Caco-2 (cell line): ENCODE results near the gene ALDH16A1. TPM values are rescaled to one million over a fixed set of nuclear protein-coding genes. Genes with fewer than 3 reads are reported as not detected.

Experiments used
- BruUV-seq: library from RNA; stranded (reverse); fragments of 400-500 nt; replicated peaks from 2 replicates; lab custom pipeline; 2021; lab: Mats Ljungman, UMichigan
- CTCF ChIA-PET: fragments of 300-600 bp; sonication (Branson Sonifier 250); formaldehyde crosslinking; loops from one replicate; lab custom pipeline; 2022; ENCODE audit warnings: antibody characterized with exemption; lab: Charles Lee
- POLR2A ChIA-PET: fragments of 300-600 bp; sonication (Branson Sonifier 250); formaldehyde crosslinking; loops from one replicate; lab custom pipeline; 2022; ENCODE audit warnings: antibody characterized with exemption; lab: Charles Lee
- DNase-seq, 2 experiments: peaks; one replicate each; pipeline versions ENCODE4 v3.0.0 to v3.0.0-alpha.2; 2020 to 2022
- H3K27me3 ChIP-seq: replicated peaks from 2 replicates; pipeline ENCODE4 v1.6.0; 2011; ENCODE audit warnings: low read length; ENCODE audit not compliant: control insufficient read depth, insufficient read depth
- H3K36me3 ChIP-seq: 2 replicates; pipeline ENCODE4 v1.5.1; 2011; ENCODE audit warnings: low read length; ENCODE audit not compliant: control insufficient read depth, insufficient read depth
- H3K4me1 ChIP-seq: fragments of 250-450 bp; sonication (Bioruptor Pico); 2 replicates; pipeline ENCODE4 v1.5.1; 2020; ENCODE audit warnings: mild to moderate bottlenecking
- H3K4me3 ChIP-seq: 2 replicates; pipeline ENCODE4 v1.5.1; 2011; ENCODE audit warnings: low read depth, mild to moderate bottlenecking, control low read depth, low read length
- H3K9me3 ChIP-seq: fragments of 250-450 bp; sonication (Bioruptor Pico); 2 replicates; pipeline ENCODE4 v1.5.1; 2020; ENCODE audit warnings: mild to moderate bottlenecking, moderate library complexity
- H3K27ac Mint-ChIP-seq: one replicate; pipeline ENCODE4 v1.8.0; 2022; ENCODE audit warnings: mixed read lengths; ENCODE audit not compliant: unreplicated experiment
- H3K27me3 Mint-ChIP-seq: one replicate; pipeline ENCODE4 v1.8.0; 2022; ENCODE audit warnings: mixed read lengths; ENCODE audit not compliant: insufficient read depth, unreplicated experiment
- H3K36me3 Mint-ChIP-seq: one replicate; pipeline ENCODE4 v1.8.0; 2022; ENCODE audit warnings: mild to moderate bottlenecking, mixed read lengths; ENCODE audit not compliant: insufficient read depth, unreplicated experiment
- H3K4me1 Mint-ChIP-seq: one replicate; pipeline ENCODE4 v1.8.0; 2022; ENCODE audit warnings: low read depth, mixed read lengths; ENCODE audit not compliant: unreplicated experiment
- H3K4me3 Mint-ChIP-seq: one replicate; pipeline ENCODE4 v1.8.0; 2022; ENCODE audit warnings: mild to moderate bottlenecking, moderate library complexity, mixed read lengths; ENCODE audit not compliant: unreplicated experiment
- H3K9me3 Mint-ChIP-seq: one replicate; pipeline ENCODE4 v1.8.0; 2022; ENCODE audit warnings: mixed read lengths; ENCODE audit not compliant: unreplicated experiment
- CTCF ChIP-seq, 2 experiments: fragments of 200-600 bp in 1 of 2; IDR thresholded peaks; 1 replicate in 1 of 2; 2 replicates in 1 of 2; pipeline versions ENCODE4 v1.5.1 to v1.8.0; 2011 to 2022; ENCODE audit warnings: antibody characterized with exemption in 1 of 2, control low read depth in 1 of 2, inconsistent platforms in 1 of 2, low read depth in 1 of 2, low read length in 1 of 2, mild to moderate bottlenecking in 1 of 2, moderate library complexity in 1 of 2; ENCODE audit not compliant: insufficient read depth in 1 of 2, severe bottlenecking in 1 of 2, unreplicated experiment in 1 of 2
- intact Hi-C: fragments of 100-400 bp; cut with micrococcal nuclease; formaldehyde crosslinking; loops from one replicate; pipeline ENCODE4 v1.10.0; 2022; ENCODE audit not compliant: unreplicated experiment
- total RNA-seq: library from RNA; stranded (reverse); gene quantifications from 2 replicates; pipeline ENCODE4 v1.2.3, GENCODE V29; 2022

ALDH16A1 gene
- total RNA-seq, 1 experiment from 2014 or later = 45.0 TPM

DNA sequence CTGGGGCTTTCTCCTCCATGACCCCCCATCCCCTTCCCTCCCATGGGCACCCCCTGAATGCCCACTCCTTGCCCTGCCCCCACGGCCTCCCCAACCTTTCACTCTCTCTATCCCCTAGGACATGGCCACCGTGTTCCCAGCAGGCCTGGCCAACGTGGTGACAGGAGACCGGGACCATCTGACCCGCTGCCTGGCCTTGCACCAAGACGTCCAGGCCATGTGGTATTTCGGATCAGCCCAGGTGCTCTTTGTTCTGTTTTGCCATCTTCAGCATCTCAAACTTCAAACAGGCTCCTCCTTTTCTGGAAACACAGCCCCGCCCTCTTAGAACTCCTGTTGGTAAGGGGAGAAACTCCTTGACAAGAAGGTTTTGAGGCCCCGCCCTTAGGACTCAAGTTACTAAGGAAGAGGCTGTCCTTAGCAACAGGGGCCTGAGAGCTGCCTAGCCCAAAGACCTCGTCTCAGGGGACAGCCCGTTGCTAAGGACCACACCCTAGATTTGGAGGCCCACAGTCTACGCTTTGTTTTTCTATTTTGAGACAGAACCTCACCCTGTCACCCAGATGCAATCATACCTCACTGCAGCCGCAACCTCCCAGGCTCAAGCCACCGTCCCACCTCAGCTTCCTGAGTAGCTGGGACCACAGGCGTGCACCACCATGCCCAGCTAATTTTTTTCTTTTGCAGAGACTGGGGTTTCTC, 15.9 kb downstream of the ALDH16A1 start:
- BruUV-seq = no TSS peak
- H3K27ac Mint-ChIP-seq = no peak overlapping the region
- H3K4me1 Mint-ChIP-seq = no peaks in the 10 kb centered on the region
- CTCF ChIA-PET = no interaction called here
- H3K36me3 Mint-ChIP-seq = peaks cover 30% of the 10 kb centered on the region
- intact Hi-C loops = no loop called here
- Histone ChIP-seq H3K36me3 (peaks cover 1% of the 10 kb centered on the region; the same call in 1 of the 2 replicates), H3K4me1 (no peaks in the 10 kb centered on the region), H3K9me3 (no peaks in the 10 kb centered on the region), H3K4me3 (no peak overlapping the region), H3K27me3 (no peaks in the 10 kb centered on the region)
- no peaks in the 10 kb centered on the region for H3K27me3 Mint-ChIP-seq
- H3K4me3 Mint-ChIP-seq = no peak overlapping the region
- POLR2A ChIA-PET = no interaction called here
- no peaks in the 10 kb centered on the region for H3K9me3 Mint-ChIP-seq
- DNase-seq = peak; percentile 55 to 75
- TF ChIP-seq CTCF (IDR thresholded peaks at IDR 0.05; ENCODE audit: insufficient read depth in 1 of 2, low read depth in 1 of 2, low read length in 1 of 2, severe bottlenecking in 1 of 2, unreplicated experiment in 1 of 2) = no peak

GRCh38 chr19:49469828-49470614, 17.0 kb downstream of the ALDH16A1 start:
- no peaks in the 10 kb centered on the region for H3K9me3 Mint-ChIP-seq
- H3K36me3 ChIP-seq = peaks cover 1% of the 10 kb centered on the region; the same call in 1 of the 2 replicates
- no peaks in the 10 kb centered on the region for H3K9me3 ChIP-seq
- no peak overlapping the region for H3K4me3 ChIP-seq
- no peak for TF ChIP-seq CTCF (IDR thresholded peaks at IDR 0.05; ENCODE audit: insufficient read depth in 1 of 2, low read depth in 1 of 2, low read length in 1 of 2, severe bottlenecking in 1 of 2, unreplicated experiment in 1 of 2)
- DNase-seq = no peak
- H3K4me1 ChIP-seq = no peaks in the 10 kb centered on the region
- no peak overlapping the region for H3K4me3 Mint-ChIP-seq
- CTCF ChIA-PET = interaction anchor here (0.7 kb wide), 1 partner anchor 206 kb away, joined by 3 read pairs; no protein-coding TSS in a partner anchor
- peaks cover under 1% of the 10 kb centered on the region for H3K27me3 Mint-ChIP-seq
- POLR2A ChIA-PET = interaction anchor here (0.6 kb wide), 1 partner anchor 94 kb away, joined by 5 read pairs; no protein-coding TSS in a partner anchor
- no peaks in the 10 kb centered on the region for H3K4me1 Mint-ChIP-seq
- BruUV-seq = no TSS peak
- no peaks in the 10 kb centered on the region for H3K27me3 ChIP-seq
- H3K27ac Mint-ChIP-seq = no peak overlapping the region
- H3K36me3 Mint-ChIP-seq = peaks cover 22% of the 10 kb centered on the region
- intact Hi-C loops = no loop called here

GRCh38 chr19:49470615-49470978, 17.6 kb downstream of the ALDH16A1 start:
- Mint-ChIP-seq H3K27me3 (peaks cover 3% of the 10 kb centered on the region), H3K4me1 (no peaks in the 10 kb centered on the region), H3K27ac (no peak overlapping the region), H3K36me3 (peaks cover 20% of the 10 kb centered on the region), H3K4me3 (no peak overlapping the region), H3K9me3 (no peaks in the 10 kb centered on the region)
- ChIA-PET POLR2A (interaction anchor here (0.6 kb wide), 1 partner anchor 95 kb away, joined by 5 read pairs; no protein-coding TSS in a partner anchor), CTCF (interaction anchor here (0.7 kb wide), 1 partner anchor 206 kb away, joined by 3 read pairs; no protein-coding TSS in a partner anchor)
- BruUV-seq = TSS peak; percentile 41
- peaks cover 1% of the 10 kb centered on the region; the same call in 1 of the 2 replicates for H3K36me3 ChIP-seq
- no peaks in the 10 kb centered on the region for H3K4me1 ChIP-seq
- TF ChIP-seq CTCF (IDR thresholded peaks at IDR 0.05; ENCODE audit: insufficient read depth in 1 of 2, low read depth in 1 of 2, low read length in 1 of 2, severe bottlenecking in 1 of 2, unreplicated experiment in 1 of 2) = no peak
- no peaks in the 10 kb centered on the region for H3K27me3 ChIP-seq
- no peaks in the 10 kb centered on the region for H3K9me3 ChIP-seq
- intact Hi-C loops = no loop called here
- DNase-seq = no peak
- no peak overlapping the region for H3K4me3 ChIP-seq
